PC-9 (cell line): ENCODE measurements around the gene SARS1.

Experiments
- CTCF ChIP-seq: fragments of 200-600 bp; sonication (generic); conservative IDR thresholded peaks from 2 replicates; pipeline ENCODE4 v1.6.1; 2017; ENCODE audit warnings: mixed run types, antibody characterized with exemption, mild to moderate bottlenecking, moderate library complexity
- EZH2 ChIP-seq: fragments of 200-600 bp; sonication (generic); IDR thresholded peaks from 2 replicates; pipeline ENCODE4 v1.8.0; 2017; ENCODE audit warnings: antibody characterized with exemption, low read depth

GRCh38 chr1:109264379-109264755 is 50.6 kb downstream of the SARS1 start:
- no peak for TF ChIP-seq CTCF
- no peak for TF ChIP-seq EZH2
